SJCRH30 (cell line): ENCODE results near the gene EVI5L. TPM values are rescaled to one million over a fixed set of nuclear protein-coding genes. Genes with fewer than 3 reads are reported as not detected.

ENCODE experiments used
- DNase-seq, 2 experiments: peaks; one replicate each; pipeline ENCODE4 v3.0.0-alpha.2; 2015 to 2020
- H3K27ac ChIP-seq: fragments of 250-450 bp; sonication (Bioruptor Pico); 2 replicates; pipeline ENCODE4 v1.5.1; 2020; ENCODE audit warnings: mild to moderate bottlenecking, moderate library complexity
- H3K27me3 ChIP-seq: fragments of 250-450 bp; sonication (Bioruptor Pico); 2 replicates; pipeline ENCODE4 v1.5.1; 2020; ENCODE audit warnings: mild to moderate bottlenecking, moderate library complexity
- H3K36me3 ChIP-seq: fragments of 250-450 bp; sonication (Bioruptor Pico); 2 replicates; pipeline ENCODE4 v1.5.1; 2020; ENCODE audit warnings: mild to moderate bottlenecking, moderate library complexity
- H3K4me1 ChIP-seq: fragments of 250-450 bp; sonication (Bioruptor Pico); 2 replicates; pipeline ENCODE4 v1.5.1; 2020; ENCODE audit warnings: mild to moderate bottlenecking, moderate library complexity
- H3K4me3 ChIP-seq: fragments of 250-450 bp; sonication (Bioruptor Pico); 2 replicates; pipeline ENCODE4 v1.5.1; 2020; ENCODE audit warnings: mild to moderate bottlenecking, moderate library complexity
- H3K9me3 ChIP-seq: fragments of 250-450 bp; sonication (Bioruptor Pico); replicated peaks from 2 replicates; pipeline ENCODE4 v1.5.1; 2020; ENCODE audit warnings: mild to moderate bottlenecking, moderate library complexity
- total RNA-seq: library from RNA; depleted of rRNA; stranded (reverse); fragments of >200 nt; shearing (Covaris generic); gene quantifications from 2 replicates; pipeline ENCODE4 v1.2.3, GENCODE V29; 2014; rRNA removed

The EVI5L gene
- total RNA-seq, 1 experiment from 2014 or later = 6.0 TPM

- no peaks in the 10 kb centered on the region; the same call in 1 of the 2 replicates for H3K36me3 ChIP-seq
- H3K9me3 ChIP-seq = no peaks in the 10 kb centered on the region
- H3K27ac ChIP-seq = no peak overlapping the region
- no peak for DNase-seq
- H3K4me1 ChIP-seq = no peaks in the 10 kb centered on the region
- no peak overlapping the region for H3K4me3 ChIP-seq
- no peaks in the 10 kb centered on the region for H3K27me3 ChIP-seq
Measured at GRCh38 chr19:7908742-7909461, 78.9 kb downstream of the EVI5L start.

DNA sequence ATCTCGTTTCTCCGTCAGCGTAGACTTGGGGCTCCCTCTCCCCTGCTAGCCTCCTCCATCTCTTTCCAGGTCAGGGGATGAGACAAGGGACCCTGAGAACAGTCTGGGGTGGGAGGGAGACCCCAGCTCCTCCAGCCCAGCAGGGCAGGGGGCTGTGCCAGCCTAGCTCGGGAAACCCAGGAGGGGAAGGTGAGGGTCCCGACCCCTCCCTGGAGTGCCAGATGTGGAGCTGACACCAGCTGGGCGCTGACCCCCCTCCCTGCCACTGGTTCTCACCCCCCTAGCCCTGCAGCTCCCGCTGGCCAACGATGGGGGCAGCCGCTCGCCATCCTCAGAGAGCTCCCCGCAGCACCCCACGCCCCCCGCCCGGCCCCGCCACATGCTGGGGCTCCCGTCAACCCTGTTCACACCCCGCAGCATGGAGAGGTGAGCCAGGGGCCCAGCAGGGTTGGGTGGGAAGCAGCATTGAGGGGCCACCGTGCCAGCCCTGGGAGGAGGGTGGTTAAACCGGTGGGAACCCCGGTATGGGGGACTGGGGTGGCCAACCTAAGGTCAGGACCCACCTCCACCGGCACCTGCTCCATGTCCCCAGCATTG is 79.6 kb downstream of the EVI5L start:
- Histone ChIP-seq H3K4me1 (no peaks in the 10 kb centered on the region), H3K9me3 (no peaks in the 10 kb centered on the region), H3K27ac (no peak overlapping the region), H3K27me3 (no peaks in the 10 kb centered on the region), H3K36me3 (no peaks in the 10 kb centered on the region; the same call in 1 of the 2 replicates), H3K4me3 (no peak overlapping the region)
- no peak for DNase-seq

- no peak for DNase-seq
- H3K9me3 ChIP-seq = no peaks in the 10 kb centered on the region
- no peak overlapping the region for H3K4me3 ChIP-seq
- H3K27me3 ChIP-seq = no peaks in the 10 kb centered on the region; the same call in 1 of the 2 replicates
- H3K27ac ChIP-seq = no peak overlapping the region
- H3K36me3 ChIP-seq = no peaks in the 10 kb centered on the region; the same call in 1 of the 2 replicates
- no peaks in the 10 kb centered on the region for H3K4me1 ChIP-seq
Measured at GRCh38 chr19:7910321-7911161, 80.5 kb downstream of the EVI5L start.

DNA sequence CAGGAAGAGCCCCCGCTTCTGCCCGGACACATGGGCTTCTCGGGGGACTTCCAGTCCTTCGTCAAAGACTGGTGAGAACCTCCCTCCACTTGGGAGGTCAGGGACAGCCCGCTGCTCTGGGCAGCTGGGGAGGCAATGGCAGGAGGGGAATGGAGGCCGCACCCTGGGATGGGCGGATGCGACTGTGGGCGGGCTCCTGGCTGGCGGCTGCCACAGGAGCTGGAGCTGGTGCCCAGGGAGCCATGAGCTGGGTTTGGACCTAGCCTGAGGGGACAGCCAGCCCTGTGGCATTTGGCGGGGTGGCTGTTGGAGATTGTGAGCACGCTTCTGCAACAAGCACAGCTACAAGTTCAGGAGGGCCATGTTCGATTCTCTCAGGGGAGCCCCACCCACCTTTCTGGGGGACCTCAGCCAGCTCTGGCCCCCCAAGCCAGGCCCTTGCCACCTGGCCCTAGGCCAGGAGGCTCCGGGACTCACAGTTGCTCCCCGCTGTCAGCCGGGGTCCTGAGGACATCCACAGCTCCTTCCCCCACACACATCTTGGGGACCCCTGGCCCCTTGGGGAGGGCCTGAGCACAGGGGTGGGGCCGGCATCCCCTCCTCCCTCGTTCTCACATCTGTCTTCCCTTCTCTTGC is 81.6 kb downstream of the EVI5L start:
- Histone ChIP-seq H3K9me3 (no peaks in the 10 kb centered on the region), H3K36me3 (no peaks in the 10 kb centered on the region; the same call in 1 of the 2 replicates), H3K27ac (no peak overlapping the region), H3K27me3 (no peaks in the 10 kb centered on the region; the same call in 1 of the 2 replicates), H3K4me1 (no peaks in the 10 kb centered on the region), H3K4me3 (no peak overlapping the region)
- DNase-seq = no peak

DNA sequence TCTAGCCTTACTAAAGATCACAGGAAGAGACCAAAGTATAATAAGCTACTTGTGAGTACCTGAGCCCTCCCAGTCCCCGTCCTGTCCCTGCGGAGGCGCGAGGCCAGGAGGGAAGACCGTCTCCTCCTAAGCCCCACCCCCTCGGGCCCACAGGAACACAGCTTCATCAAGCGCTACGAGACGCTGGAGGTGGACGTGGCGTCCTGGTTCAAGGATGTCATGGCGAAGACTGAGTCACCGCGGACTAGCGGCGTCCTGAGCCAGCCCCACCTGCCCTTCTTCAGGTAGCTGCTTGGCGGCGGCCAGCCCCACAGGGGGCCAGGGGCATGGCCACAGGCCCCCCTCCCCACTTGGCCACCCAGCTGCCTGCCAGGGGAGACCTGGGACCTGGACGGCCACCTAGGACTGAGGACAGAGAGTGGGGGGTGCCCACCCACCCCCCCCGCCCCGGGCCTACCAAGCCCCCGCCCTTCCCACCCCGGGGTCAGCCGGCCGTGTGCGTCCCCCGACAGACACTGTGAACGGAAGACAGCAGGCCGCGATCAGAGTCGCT is 82.2 kb downstream of the EVI5L start:
- Histone ChIP-seq H3K9me3 (no peaks in the 10 kb centered on the region), H3K36me3 (no peaks in the 10 kb centered on the region; the same call in 1 of the 2 replicates), H3K4me3 (no peak overlapping the region), H3K27ac (no peak overlapping the region), H3K27me3 (no peaks in the 10 kb centered on the region; the same call in 1 of the 2 replicates), H3K4me1 (no peaks in the 10 kb centered on the region)
- no peak for DNase-seq

DNA sequence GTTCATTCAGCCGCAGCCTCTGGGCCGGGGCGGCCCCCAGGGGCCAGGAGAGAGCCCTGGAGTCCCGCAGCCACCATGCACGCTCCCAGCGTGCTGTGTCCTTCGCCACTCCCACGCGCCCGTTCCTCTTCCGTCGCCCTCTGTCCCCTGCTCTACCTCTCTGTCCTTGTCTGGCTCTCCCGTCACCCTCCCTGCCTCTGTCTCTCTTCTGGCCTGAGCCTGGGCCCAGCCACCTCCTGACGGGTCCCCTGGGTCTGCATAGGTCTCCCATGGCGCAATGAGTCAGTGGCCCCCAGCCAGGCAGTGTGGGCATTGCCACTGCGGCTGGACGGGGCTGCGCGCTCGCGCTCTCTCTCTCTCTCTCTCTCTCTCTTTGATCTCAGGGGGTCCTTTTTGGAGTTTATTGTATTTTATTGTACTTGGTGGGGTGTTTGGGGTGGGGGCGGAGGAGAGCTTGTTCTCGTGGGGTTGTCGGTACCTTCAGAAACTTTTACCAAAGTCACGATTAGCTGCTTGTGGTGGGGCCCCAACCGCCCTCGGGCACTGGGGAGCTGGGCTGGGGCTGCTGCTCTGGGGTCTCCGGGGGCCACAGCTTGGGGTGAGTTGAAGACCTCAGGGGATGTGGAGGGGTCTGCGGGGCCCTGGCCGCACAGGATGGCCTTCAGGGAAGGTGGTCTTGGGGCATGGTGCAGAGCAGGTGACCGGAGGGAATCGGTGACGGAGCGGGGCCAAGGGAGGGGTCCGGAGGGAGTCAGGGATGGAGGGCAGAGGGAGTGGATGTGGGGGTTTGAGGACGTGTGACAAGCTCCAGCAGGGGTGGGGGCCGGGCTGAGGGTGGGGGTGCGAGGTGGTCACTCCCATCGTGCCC is 82.9 kb downstream of the EVI5L start:
- H3K27me3 ChIP-seq = no peaks in the 10 kb centered on the region; the same call in 1 of the 2 replicates
- no peak for DNase-seq
- no peak overlapping the region for H3K27ac ChIP-seq
- no peaks in the 10 kb centered on the region for H3K9me3 ChIP-seq
- H3K36me3 ChIP-seq = no peaks in the 10 kb centered on the region; the same call in 1 of the 2 replicates
- H3K4me1 ChIP-seq = no peaks in the 10 kb centered on the region
- H3K4me3 ChIP-seq = no peak overlapping the region

DNA sequence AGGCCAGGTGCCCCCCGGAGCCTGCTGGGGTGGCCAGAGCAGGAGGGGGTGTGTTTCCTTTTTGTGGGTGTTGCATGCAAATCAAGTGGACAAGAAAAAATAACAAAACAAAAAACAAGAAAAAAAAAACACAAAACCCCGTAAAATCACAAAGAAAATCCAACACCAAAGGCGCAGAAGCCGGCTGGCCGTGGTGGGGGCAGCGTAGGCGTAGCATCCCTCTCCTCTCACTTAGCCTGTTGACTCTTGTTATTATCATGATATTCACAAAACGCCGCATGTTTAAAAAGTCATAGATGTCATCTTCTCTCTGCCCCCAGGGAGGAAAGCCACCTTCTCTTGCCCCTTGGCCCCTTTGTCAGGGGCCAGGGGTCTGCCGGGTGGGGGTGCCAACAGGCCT is 83.6 kb downstream of the EVI5L start:
- Histone ChIP-seq H3K4me1 (no peaks in the 10 kb centered on the region), H3K9me3 (no peaks in the 10 kb centered on the region), H3K27ac (no peak overlapping the region), H3K27me3 (no peaks in the 10 kb centered on the region; the same call in 1 of the 2 replicates), H3K36me3 (no peaks in the 10 kb centered on the region; the same call in 1 of the 2 replicates), H3K4me3 (no peak overlapping the region)
- DNase-seq = no peak

DNA sequence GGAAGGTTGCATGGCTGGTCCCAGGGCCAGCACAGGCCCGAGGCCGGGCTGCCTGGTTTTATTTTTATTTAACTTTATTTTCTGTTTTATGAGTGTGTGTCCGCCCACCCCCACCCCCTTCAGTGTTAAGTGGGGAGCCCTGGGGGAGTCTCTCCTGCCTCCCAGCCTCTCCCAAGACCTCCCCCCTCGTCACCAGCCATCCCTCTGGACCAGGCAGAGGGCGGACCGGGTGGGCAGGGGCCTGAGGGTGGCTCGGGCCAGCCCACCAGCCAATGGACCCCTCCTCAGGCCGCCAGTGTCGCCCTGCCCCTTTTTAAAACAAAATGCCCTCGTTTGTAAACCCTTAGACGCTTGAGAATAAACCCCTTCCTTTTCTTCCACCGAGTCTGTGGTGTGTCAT is 84.1 kb downstream of the EVI5L start:
- Histone ChIP-seq H3K9me3 (no peaks in the 10 kb centered on the region), H3K4me1 (no peaks in the 10 kb centered on the region), H3K27ac (no peak overlapping the region), H3K36me3 (no peaks in the 10 kb centered on the region; the same call in 1 of the 2 replicates), H3K4me3 (no peak overlapping the region), H3K27me3 (no peaks in the 10 kb centered on the region; the same call in 1 of the 2 replicates)
- DNase-seq = no peak

Other genes with a start within 250 kb of the EVI5L start
- 0.04 and 0.10 TPM in 2 replicates for gene CAMSAP3, start 234.4 kb upstream of the EVI5L start, total RNA-seq
- 29.5 and 33.0 TPM in 2 replicates for gene XAB2, start 200.7 kb upstream of the EVI5L start, total RNA-seq
- gene PET100, start 200.4 kb upstream of the EVI5L start, total RNA-seq = 51.0 and 62.1 TPM in 2 replicates
- gene PCP2, start 196.5 kb upstream of the EVI5L start, total RNA-seq = not detected in 2 replicates
- gene STXBP2, start 193.1 kb upstream of the EVI5L start, total RNA-seq = 0.15 TPM in 1 of 2 replicates, not detected in the other
- not detected in 2 replicates for gene RETN, start 161.2 kb upstream of the EVI5L start, total RNA-seq
- gene MCEMP1, start 153.1 kb upstream of the EVI5L start, total RNA-seq = not detected in 2 replicates
- gene TRAPPC5, start 149.4 kb upstream of the EVI5L start, total RNA-seq = 18.5 and 25.1 TPM in 2 replicates
- gene FCER2, start 128.1 kb upstream of the EVI5L start, total RNA-seq = not detected in 2 replicates
- not detected in 2 replicates for gene CLEC4G, start 98.1 kb upstream of the EVI5L start, total RNA-seq
- not detected in 2 replicates for gene CD209, start 82.7 kb upstream of the EVI5L start, total RNA-seq
- gene CLEC4M, start 67.0 kb upstream of the EVI5L start, total RNA-seq = not detected in 2 replicates
- not detected in 2 replicates for gene PRR36, start 44.2 kb downstream of the EVI5L start, total RNA-seq
- 0.04 and 0.15 TPM in 2 replicates for gene LRRC8E, start 58.3 kb downstream of the EVI5L start, total RNA-seq
- gene MAP2K7, start 73.7 kb downstream of the EVI5L start, total RNA-seq = 12.9 and 13.6 TPM in 2 replicates
- gene TGFBR3L, start 84.6 kb downstream of the EVI5L start, total RNA-seq = not detected in 2 replicates
- 15.8 and 17.4 TPM in 2 replicates for gene SNAPC2, start 90.1 kb downstream of the EVI5L start, total RNA-seq
- 1.0 TPM in 2 replicates for gene CTXN1, start 95.9 kb downstream of the EVI5L start, total RNA-seq
- 49.5 and 55.2 TPM in 2 replicates for gene TIMM44, start 113.4 kb downstream of the EVI5L start, total RNA-seq
- gene ELAVL1, start 175.4 kb downstream of the EVI5L start, total RNA-seq = 79.4 and 79.6 TPM in 2 replicates
- not detected in 2 replicates for gene CCL25, start 222.5 kb downstream of the EVI5L start, total RNA-seq